Measurements from ENCODE around the gene TNRC6C. TPM values are rescaled to one million over a fixed set of nuclear protein-coding genes. Genes with fewer than 3 reads are reported as not detected.

The TNRC6C gene
- total and polyA plus RNA-seq, 2 of the 13 experiments (the other 11 are each of a cell fraction or from before 2014, with no cell fraction given): 0.66 to 4.9 TPM

DNA sequence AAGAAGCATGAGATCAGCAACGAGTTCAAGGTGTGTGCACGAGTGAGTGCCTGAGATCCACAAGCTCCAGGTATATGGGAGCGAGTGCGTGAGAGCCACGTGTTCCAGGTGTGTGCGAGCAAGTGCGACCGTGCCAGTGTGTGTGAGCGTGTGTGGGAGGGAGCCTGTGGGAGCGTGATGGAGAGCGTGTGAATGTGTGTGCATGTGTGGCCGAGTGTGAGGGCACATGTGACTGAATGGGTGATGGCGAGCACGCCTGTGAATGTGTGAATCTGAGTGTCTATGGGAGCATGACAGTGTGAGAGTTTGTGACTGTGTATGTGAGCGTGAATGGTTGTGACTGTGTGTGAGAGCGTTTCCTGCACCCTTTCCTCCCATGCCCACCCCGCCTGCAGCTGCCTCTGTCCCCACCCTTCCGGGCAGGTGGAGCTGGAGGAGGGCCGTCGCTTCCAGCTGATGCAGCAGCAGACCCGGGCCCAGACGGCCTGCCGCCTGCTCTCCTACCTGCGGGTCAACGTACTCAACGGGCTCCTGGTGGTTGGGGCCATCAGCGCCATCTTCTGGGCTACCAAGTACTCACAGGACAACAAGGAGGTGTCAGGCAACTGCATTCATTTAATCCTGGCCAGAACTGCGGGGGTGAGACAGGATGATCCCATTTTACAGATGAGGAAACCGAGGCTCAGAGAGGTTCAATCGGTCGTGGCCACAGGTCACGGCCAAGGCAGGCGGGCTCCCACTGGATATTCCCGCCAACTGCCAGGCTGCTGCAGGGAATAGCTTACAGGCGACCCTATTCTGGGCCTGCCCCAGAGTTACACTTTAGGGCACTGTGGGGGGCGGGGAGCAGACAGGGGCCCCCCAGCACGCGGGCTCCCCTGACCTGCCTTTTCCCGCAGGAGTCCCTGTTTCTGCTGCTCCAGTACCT is 175.7 kb downstream of the TNRC6C start (continued):
- no peak for TF ChIP-seq CEBPZ (IDR thresholded peaks at IDR 0.05; ENCODE audit: low read length)
- TF ChIP-seq ZNF550 (CRISPR knock-in tag; IDR thresholded peaks at IDR 0.05; ENCODE audit: borderline replicate concordance): no peak
- no peak for TF ChIP-seq ZNF431 (CRISPR knock-in tag; IDR thresholded peaks at IDR 0.05; ENCODE audit: borderline replicate concordance, low read depth)
- peak; percentile 24; the same call in 1 of the 2 replicates for TF ChIP-seq ZNF225 (CRISPR knock-in tag; IDR thresholded peaks at IDR 0.05)
- no peak for TF ChIP-seq SOX6 (IDR thresholded peaks at IDR 0.05)
- no peak for TF ChIP-seq SOX6 (CRISPR knock-in tag; IDR thresholded peaks at IDR 0.05)
- no peak for TF ChIP-seq ZNF30 (CRISPR knock-in tag; IDR thresholded peaks at IDR 0.05)
- no peak for TF ChIP-seq ZNF333 (CRISPR knock-in tag; IDR thresholded peaks at IDR 0.05; ENCODE audit: borderline replicate concordance)
- peak; percentile 43 for TF ChIP-seq ZEB1 (IDR thresholded peaks at IDR 0.05; ENCODE audit: insufficient replicate concordance, low read depth)
- no peak for TF ChIP-seq HOMEZ (CRISPR knock-in tag; IDR thresholded peaks at IDR 0.05; ENCODE audit: low read depth)
- no peak for TF ChIP-seq MIXL1 (CRISPR knock-in tag; IDR thresholded peaks at IDR 0.05)
- TF ChIP-seq, protein P1, sequence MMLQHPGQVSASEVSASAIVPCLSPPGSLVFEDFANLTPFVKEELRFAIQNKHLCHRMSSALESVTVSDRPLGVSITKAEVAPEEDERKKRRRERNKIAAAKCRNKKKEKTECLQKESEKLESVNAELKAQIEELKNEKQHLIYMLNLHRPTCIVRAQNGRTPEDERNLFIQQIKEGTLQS (CRISPR knock-in tag; IDR thresholded peaks at IDR 0.05): no peak
- TF ChIP-seq, protein P2, sequence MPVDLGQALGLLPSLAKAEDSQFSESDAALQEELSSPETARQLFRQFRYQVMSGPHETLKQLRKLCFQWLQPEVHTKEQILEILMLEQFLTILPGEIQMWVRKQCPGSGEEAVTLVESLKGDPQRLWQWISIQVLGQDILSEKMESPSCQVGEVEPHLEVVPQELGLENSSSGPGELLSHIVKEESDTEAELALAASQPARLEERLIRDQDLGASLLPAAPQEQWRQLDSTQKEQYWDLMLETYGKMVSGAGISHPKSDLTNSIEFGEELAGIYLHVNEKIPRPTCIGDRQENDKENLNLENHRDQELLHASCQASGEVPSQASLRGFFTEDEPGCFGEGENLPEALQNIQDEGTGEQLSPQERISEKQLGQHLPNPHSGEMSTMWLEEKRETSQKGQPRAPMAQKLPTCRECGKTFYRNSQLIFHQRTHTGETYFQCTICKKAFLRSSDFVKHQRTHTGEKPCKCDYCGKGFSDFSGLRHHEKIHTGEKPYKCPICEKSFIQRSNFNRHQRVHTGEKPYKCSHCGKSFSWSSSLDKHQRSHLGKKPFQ (CRISPR knock-in tag; IDR thresholded peaks at IDR 0.05; ENCODE audit: insufficient replicate concordance): no peak
- TF ChIP-seq PAF1 (CRISPR knock-in tag; IDR thresholded peaks at IDR 0.05): no peak
- no peak for TF ChIP-seq ZBTB49 (CRISPR knock-in tag; IDR thresholded peaks at IDR 0.05; ENCODE audit: borderline replicate concordance)
- TF ChIP-seq IRF2 (CRISPR knock-in tag; IDR thresholded peaks at IDR 0.05): 0 out of 2 replicates have a peak, but pooled peaks have one; percentile 35
- TF ChIP-seq HMG20A (CRISPR knock-in tag; IDR thresholded peaks at IDR 0.05; ENCODE audit: borderline replicate concordance): peak; percentile 15; the same call in 1 of the 2 replicates
